ENCODE data around the gene UBE2J2.

- TF ChIP-seq NFIC (IDR thresholded peaks at IDR 0.05): no peak
- TF ChIP-seq EGR1 (IDR thresholded peaks at IDR 0.05): no peak
- no peak for TF ChIP-seq TEAD4 (IDR thresholded peaks at IDR 0.05)
- no peak for TF ChIP-seq RAD21 (IDR thresholded peaks at IDR 0.05; ENCODE audit: low read depth)
- TF ChIP-seq CREB1 (IDR thresholded peaks at IDR 0.05; ENCODE audit: low read depth): no peak
- TF ChIP-seq TAF1 (IDR thresholded peaks at IDR 0.05; ENCODE audit: low read depth): no peak
- no peak for TF ChIP-seq USF1 (IDR thresholded peaks at IDR 0.05)
- TF ChIP-seq MAX (IDR thresholded peaks at IDR 0.05): no peak
- TF ChIP-seq FOXM1 (IDR thresholded peaks at IDR 0.05; ENCODE audit: borderline replicate concordance, low read depth): no peak
- no peak for TF ChIP-seq YY1 (IDR thresholded peaks at IDR 0.05; ENCODE audit: low read depth)
- no peak for TF ChIP-seq EP300 (IDR thresholded peaks at IDR 0.05; ENCODE audit: borderline replicate concordance)
- no peak for TF ChIP-seq CEBPB (IDR thresholded peaks at IDR 0.05)
- no peak for TF ChIP-seq TCF12 (IDR thresholded peaks at IDR 0.05; ENCODE audit: low read depth)
These were observed 11.5 kb upstream of the UBE2J2 start for GRCh38 chr1:1285102-1285571.
